ENCODE measurements around the gene ROCK2.
"Not testable (repeated sequence)": the region's sequence is repeated elsewhere in the genome, so short reads cannot be mapped to it uniquely, and the experiment has no call there.

Gene ROCK2

DNA sequence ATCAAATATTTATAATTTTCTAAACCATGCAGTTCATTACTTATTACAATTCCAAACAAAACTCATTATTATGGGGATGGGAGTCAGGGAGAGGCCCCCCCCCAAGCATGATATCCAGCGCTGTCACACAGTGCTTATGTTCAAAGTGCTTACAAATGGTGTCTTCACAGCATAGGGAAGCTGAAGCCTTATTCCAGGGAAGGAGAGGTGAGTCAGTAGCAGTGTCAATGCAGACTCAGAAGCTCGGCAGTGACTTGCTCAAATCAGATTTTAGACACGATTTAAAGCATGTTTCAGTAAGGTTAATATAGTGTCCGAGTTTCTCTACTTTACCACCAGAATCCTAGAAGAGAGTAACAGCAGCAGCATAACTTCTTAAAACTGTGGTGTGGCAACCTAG, 164.5 kb downstream of the ROCK2 start:
- no peak for DNase-seq (ENCODE audit: low read depth in 2 of 2)

DNA sequence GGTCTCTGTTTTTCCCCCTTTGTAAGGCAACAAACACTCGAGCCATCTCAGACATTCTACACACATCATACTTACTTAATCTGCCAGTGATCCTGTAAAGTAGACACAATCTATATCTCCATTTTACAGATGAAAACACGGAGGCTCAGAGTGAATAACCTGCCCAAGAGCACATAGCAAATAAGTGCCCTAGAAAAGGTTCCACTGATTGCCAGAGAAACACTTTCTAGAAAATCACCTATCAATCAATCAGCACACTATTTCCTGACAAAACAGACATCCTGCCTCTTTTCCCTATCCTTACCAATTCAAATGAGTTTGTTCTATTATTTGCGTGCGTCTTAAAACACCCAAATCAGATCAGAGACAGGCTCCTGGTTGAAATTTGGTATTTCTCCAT, 165.2 kb downstream of the ROCK2 start:
- DNase-seq (ENCODE audit: low read depth in 2 of 2), result no peak

DNA sequence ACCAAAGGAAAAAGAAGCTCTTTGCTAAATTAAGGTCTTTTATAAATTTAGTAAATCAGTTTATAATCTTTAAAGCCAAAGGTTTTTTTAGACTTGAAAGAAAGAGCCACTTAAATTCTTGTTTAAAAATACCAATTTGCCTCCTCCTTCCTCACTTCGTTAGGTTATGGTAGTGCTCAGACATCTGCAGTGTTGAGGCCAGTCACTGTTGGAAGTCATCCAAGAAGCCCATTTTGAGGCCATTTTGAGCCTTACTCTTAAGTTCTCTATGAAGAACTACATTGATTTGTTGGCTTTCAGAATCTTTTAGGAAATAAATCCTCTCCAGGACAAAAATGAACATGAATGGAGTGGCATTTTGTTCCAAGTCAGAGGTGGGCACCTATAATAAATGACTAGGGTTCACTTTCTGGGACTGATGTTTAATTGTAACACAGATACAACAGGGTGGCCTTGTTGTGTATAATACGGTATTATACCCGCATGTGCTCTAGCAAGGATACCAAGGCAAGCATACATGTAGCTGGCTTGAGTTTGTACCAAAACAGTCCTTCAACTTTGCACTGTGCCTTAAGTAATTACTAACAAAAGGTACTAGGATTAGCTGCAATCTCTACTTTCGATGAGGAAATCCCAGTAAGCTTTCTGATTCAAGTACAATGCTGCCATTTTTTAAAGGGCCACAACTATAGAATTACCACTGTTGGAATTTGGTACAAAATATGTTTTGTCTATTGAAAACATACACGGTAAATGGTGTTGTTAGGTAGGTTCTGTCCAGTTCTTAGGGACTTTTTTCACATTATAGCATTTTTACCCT, 166.4 kb downstream of the ROCK2 start:
- DNase-seq (ENCODE audit: low read depth in 2 of 2), result peak in 1 of 2 experiments; percentile 12

DNA sequence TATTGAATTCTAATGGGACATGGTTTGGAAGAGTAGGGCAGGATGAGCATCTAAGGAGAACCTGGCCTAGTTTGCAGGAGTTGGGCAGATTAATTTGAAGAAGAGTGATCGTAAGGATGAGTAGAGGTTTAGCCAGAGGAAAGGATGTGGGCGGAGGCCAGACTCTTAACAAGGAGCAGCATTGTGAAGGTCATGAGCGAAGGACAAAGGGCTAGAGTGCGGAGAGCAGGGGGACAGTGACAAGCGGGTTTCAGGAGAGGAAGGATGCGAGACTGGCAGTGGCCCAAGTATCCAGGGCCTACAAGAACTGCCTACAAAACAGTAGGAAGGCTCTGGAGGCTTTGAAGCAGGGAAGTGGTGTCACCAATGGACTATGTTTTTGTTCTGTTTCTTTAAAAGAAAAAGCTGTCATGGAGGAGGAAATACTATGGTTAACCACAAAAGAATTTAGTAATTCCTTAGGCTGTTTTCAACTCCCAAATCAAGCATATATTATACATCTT, 169.1 kb downstream of the ROCK2 start:
- peak; percentile 47 to 57 for DNase-seq (ENCODE audit: low read depth in 2 of 2)

DNA sequence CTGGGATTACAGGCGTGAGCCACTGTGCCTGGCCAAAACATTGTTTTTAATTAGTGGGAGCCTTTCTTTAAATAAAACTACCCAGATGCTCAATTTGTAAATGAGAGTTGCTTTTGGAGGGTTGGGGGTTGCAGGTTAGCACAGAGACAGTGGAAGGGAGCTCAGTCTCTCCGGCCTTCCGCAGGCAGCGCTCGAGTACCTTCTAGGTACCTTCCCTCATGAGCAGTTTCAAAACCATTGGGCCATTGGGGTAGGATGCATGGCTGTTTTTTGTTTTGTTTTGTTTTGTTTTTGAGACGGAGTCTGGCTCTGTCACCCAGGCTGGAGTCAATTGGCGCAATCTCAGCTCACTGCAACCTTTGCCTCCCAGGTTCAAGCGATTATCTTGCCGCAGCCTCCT, 170.2 kb downstream of the ROCK2 start:
- no peak for DNase-seq (ENCODE audit: low read depth in 2 of 2)

DNA sequence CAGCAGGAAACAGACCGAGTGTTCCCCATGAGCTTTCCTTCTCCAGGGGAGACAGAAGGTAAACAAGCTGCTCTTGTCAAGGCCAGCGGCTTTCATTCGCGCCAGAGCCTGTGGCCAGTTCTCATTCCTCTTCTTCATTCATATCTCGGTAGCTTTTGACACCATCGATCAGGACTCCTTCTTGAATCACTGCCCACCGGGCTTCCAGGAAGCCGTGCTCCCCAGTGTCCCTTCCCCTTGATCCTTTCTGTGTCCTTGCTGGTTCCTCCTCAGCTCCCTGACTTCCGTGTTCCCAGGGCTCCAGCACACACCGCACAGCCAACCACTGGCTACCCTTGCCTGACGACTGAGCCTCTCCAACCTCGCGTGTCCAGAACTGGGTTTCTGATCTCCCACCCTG, 175.1 kb downstream of the ROCK2 start:
- no peak for DNase-seq (ENCODE audit: low read depth in 2 of 2)

DNA sequence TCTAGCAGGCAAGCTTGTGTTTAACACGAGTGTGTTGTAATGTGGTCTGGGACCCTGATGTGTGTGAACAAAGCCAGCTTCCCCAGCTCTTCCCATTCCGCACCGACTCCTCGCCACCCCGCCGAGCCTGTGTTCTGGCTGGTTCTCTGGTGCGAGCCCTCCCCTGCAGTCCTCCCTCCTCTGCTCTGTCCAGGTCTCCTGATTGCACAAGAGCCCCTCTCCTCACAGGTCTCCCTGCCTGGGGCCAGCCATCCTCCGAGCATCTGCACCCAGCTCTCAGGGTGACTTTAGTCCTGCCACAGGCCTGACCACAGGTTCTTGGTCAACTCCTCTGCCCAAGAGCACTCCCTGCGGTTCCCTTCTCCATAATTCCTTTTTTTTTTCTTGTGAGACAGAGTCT, 175.9 kb downstream of the ROCK2 start:
- no peak for DNase-seq (ENCODE audit: low read depth in 2 of 2)

DNA sequence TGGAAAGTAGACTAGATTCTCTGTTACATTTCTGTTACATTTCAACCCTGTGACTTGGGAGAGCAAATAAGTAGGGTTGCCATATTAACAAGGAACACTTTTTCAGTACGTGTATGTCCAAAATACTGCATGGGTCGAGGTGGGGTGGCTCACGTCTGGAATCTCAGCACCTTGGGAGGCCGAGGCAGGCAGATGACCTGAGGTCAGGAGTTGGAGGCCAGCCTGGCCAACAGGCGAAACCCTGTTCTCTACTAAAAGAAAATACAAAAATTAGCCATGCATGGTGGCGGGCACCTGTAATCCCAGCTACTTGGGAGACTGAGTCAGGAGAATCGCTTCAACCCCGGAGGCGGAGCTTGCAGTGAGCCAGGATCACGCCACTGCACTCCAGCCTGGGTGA, 178.0 kb downstream of the ROCK2 start:
- DNase-seq (ENCODE audit: low read depth in 2 of 2), result no peak

DNA sequence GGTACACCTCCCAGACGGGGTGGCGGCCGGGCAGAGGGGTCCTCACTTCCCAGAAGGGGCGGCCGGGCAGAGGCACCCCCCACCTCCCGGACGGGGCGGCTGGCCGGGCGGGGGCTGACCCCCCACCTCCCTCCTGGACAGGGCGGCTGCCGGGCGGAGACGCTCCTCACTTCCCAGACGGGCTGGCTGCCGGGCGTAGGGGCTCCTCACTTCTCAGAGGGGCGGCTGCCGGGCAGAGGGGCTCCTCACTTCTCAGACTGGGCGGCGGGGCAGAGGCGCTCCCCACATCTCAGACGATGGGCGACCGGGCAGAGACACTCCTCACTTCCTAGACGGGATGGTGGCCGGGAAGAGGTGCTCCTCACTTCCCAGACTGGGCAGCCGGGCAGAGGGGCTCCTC, 179.4 kb downstream of the ROCK2 start:
- DNase-seq (ENCODE audit: low read depth in 2 of 2), result not testable (repeated sequence)

DNA sequence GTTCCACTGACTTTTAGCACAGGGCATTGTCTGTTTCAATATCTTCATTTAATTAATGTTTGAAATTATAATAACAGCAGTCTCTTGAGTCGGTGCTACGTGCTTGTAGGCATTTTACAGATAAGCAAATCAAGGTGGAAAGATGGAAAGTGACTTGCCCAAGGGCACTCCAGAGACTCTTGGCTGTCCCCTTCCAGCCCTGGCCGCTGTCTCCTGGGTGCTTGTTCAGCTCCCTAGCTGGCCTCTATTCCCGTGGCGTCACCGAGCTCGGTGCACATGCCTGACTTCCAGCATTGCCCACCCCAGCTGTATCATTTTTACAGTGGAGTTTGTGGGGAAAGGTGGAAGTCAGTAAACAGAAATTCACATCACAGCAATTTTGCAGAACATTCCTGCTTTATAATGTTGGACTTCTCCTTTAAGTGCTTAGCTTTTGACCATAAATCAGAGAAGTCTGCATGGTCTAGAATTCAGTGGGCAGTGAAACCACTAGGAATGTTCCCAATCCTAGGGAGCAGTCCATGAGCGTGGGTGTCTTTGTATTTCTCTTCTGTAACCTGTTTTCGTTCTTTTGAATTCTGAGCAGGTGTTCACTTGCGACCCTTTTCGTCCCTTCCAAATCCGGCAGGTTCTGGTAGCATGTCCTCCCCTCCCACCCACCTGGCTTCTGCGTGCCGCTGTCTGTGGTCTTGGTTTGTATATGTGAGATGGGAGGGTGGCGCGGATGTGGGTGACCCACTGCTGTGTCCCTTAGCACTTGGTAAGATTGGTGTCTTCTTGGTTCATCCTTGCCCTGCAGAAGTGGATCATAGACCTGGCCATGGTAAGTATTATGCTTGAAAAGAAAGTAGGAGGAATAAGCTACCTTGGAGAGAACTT, 180.8 kb downstream of the ROCK2 start:
- no peak for DNase-seq (ENCODE audit: low read depth in 2 of 2)

DNA sequence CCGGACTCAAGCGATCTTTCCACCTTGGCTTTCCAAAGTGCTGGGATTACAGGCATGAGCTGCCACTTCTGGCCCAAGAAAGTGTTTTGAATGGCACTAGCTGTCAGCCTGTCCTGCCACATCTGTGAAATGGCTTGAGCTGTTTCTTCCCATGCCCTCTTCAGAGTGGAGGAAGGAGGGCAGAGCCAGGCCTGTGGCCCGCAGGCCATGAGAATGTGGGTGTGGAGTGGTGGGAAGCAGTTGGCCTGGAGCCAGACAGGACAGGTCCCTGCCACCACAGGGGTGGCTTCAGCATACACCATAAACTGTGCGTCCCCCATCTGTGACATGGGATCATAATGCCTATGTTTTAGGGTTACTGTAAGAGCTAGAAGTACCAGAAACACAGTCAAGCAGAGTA, 182.7 kb downstream of the ROCK2 start:
- no peak for DNase-seq (ENCODE audit: low read depth in 2 of 2)

DNA sequence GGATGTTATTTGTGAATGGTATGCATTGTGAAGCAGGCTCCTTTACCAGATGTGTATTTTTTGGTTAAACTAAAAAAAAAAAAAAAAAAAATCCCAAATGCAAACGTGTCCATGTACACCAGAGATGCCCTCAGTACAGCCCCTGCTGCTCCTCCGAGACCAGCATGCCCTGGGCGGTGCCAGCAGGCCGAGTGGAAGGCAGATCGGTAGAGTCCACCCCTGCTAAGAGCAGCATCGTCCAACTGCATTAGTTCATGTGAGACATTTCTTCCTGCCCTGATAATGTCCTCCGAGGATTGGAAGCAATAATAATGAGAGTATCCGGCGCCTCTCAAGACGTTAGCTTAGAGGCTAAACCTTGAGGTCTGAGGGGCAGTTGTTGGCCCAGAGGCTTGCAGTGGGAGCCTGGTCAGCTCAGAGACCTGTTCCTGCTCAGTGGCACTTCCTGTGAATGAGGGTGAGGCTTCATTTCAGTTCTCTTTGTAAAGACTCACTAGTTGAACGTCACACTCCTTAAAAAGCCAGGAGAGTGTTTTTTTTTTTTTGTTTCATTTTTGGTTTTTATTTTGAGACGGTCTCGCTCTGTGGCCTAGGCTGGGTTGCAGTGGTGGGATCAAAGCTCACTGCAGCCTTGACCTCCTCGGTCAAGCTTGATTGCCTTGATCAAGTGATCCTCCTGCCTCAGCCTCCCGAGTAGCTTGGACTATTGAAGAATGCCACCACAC, 183.5 kb downstream of the ROCK2 start:
- DNase-seq (ENCODE audit: low read depth in 2 of 2), result no peak

DNA sequence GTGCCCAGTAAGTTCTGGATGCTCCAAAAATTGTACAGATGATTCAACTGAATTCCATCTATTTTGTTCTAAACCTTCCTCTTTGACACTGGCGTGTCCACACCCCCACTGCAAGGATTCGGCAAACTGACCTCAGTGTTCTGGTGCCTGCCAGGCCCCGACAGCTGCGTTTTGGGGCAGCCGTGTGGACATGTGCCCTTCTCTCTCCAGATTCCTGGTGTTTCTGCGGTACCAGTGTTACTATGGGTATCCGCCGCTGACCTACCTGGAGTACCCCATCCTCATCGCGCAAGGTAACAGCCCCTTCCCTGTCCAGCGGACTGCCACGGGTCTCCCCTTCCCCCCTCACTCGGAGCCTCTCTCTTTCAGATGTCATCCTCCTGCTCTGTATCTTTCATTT, 184.2 kb downstream of the ROCK2 start:
- DNase-seq (ENCODE audit: low read depth in 2 of 2), result no peak

DNA sequence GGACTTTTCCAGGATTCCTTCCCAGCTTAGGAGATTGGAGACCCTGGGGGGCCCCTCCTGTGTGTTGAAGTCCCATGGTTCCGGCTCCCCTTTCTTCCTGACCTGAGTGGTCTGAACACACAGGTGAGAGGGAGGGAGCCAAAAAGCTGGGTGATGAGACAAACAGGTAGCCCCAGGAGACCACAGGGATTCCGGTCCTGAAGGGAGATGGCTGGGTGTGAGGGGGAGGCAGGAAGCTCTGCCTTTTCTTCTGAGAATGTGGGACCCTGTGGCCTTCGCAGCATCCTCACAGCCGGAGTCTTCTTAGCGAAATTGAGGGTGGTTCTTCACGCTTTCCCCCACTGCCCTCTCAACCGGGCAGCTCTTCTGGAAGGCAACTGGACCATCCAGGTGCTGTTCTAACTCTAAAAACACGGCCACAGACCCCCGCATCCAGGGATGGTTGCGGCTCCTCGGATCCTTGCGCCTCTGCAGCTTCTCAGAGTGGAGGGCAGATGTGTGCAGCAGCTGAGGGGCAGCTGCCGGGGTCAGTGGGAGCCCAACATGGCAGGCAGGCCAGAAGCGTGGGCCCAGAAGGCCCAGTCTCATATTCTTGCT, 184.8 kb downstream of the ROCK2 start:
- DNase-seq (ENCODE audit: low read depth in 2 of 2), result no peak

DNA sequence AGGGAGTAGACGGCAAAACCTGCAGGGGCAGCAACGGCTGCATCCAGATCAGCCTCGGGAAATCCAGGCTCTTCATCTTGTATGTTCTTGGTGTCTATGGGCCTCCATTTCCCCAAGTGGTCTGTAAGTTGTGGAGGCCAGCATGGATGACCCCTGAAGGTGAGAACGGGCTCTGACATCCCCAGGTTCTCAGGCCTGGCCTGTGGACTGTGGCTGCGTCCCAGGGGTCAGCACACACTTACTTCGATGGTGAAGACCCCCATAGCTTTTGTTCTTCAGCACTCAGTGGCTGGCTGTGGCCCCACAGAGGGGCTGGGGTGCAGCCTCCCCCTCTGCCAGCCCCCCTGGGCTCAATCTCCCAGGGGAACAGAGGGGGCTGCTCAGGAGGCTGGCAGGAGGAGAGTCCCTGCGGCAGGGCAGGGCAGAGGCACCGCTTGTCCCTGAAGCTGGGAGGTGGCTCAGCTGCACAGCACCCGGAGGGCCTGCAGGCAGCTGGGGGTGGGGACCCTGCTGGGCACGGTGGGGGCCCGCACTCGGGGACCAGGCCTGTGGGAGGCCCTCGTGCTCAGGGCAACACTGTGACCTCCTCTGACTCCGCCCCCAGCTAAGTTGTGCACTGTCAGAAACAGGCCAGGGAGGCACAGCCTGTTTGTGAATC, 185.4 kb downstream of the ROCK2 start:
- no peak for DNase-seq (ENCODE audit: low read depth in 2 of 2)

DNA sequence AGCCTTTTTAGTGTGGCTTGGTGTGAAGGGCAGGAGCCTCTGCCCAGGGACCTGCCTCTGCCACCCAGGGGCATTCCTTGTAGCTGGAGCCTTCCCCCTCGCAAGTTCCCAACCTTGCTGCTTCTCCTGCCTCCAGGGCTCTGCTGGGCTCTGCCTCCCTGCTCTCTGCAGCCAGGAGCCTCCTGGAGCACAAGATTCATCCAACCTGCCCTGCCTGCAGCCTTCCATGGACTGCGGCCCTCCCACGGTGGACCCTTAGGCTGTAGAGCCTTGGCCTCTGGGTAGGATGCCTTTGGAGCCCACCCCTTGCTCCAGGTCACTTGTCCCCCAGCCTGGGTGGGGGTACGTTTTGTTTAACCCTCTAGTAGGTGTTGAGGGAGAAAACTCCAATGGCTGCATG, 186.7 kb downstream of the ROCK2 start:
- no peak for DNase-seq (ENCODE audit: low read depth in 2 of 2)

DNA sequence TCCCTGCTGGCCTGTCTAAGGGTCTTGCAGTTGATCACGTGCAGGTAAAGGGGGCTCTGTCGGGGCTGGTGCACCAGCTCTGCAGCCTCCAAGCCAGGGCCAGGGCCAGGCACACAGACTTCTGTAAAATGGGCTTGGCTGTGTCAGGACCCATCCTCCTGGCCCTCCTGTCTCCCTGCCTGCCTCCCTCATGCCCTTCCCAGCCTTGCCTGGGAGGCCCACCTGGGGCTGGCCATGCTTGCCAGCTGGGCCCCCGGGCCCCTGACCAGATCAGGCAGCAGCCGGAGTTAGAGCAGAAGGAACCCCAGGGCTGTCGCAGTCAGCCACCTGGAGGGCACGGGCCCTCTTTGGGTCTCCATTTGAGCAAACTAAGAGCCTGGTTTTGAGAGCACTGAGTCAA, 187.1 kb downstream of the ROCK2 start:
- no peak for DNase-seq (ENCODE audit: low read depth in 2 of 2)

DNA sequence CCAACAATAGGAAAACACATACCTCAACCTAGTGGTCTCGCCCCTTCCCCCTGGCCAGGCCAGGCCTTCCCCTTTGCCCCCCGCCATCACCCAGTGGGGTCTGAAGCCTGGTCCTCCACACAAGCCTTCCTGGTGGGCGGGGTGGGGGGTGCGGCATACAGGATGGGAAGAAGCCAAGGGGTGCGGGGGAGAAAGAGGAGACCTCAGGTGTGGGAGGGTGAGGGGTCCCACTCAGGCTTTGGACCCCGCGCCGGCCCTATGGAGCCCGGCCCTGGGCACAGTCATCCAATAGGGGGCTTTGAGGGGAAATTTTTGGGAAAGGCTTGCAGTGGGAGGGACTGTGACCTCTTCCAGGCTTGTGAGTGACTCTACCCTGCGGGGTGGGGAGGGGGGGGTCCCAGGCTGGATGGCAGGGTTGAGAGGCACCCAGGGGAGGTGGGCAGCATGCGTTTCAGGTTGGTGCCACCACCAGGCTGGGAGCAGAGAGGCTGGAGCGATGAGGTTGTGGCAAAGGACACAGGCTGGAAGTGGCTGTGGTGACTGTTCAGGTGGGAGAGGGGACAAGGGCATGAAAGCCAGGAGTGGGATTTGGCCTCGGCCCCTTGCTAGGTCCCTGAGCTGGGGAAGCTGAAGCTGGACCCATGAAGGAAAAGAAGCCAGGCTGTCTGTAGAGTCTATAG, 187.9 kb downstream of the ROCK2 start:
- DNase-seq (ENCODE audit: low read depth in 2 of 2), result no peak

DNA sequence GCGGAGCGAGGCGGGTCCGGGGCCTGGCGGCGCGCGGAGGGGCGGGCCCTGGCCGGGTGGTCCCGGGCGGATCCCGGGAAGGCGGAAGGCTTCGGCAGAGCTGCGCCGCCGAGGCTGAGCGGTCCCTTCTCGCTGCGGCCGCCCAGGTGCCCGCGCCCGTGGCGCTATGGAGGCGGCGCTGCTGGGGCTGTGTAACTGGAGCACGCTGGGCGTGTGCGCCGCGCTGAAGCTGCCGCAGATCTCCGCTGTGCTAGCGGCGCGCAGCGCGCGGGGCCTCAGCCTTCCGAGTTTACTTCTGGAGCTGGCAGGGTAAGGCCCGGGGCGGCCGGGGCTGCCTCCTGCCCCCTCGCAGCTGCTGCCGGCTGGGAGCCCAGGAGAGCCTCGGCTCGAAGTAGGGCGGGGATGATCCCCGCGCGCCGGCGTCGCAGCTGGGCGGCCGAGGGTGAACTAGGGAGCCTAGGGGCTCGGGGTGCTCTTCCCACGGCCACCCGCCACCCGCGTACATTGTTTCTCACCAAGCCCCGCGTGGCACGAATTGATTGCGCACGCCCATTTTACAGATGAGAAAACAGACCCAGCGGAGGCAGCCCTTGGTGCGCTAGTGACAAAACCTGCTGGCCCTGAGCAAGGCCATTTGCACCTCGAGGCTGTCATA, 188.9 kb downstream of the ROCK2 start, which contains the start of gene SLC66A3:
TSS of gene SLC66A3 (plus strand) at position 87 of the 655 bp plus-strand sequence. CDS start at position 167, 80 bp downstream.
- DNase-seq (ENCODE audit: low read depth in 2 of 2), result peak; percentile 77 to 81

DNA sequence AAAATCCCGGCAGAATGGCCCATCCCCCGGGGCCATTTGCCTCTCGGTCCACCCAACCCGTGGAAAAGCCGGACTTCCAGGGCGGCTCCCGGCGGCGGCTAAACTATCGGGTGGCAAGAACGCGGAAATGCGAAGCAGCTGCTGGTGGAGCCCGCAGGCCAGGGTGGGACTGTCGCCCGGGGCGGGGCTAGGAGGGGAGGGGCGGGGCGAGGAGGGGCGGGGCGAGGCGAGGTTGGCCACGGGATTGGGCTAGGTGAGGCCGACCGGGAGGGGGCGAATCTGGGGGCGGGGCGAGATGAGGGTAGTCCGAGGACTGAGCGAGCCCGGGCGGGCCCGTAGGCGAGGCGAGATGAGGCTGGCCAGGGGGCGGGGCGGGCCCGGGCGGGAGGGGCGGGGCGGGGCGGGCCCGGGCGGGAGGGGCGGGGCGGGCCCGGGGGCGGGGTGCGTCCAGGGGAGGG, 189.5 kb downstream of the ROCK2 start:
- DNase-seq (ENCODE audit: low read depth in 2 of 2), result peak; percentile 90 to 91
